Right lobe of liver (tissue), 4 donors: ENCODE results near the gene P2RY12.

ENCODE experiments used
- CTCF ChIP-seq, 4 donors: fragments of 200-600 bp in 3 of 4; fragments of 450-650 bp in 1 of 4; IDR thresholded peaks; one replicate each; pipeline versions ENCODE4 v1.5.1 to v1.8.0; 2016 to 2022; ENCODE audit warnings: antibody characterized with exemption in 4 of 4, mild to moderate bottlenecking in 2 of 4
- POLR2A ChIP-seq: fragments of 450-650 bp; IDR thresholded peaks from one replicate; pipeline ENCODE4 v1.6.1; 2017; ENCODE audit warnings: antibody characterized with exemption, mild to moderate bottlenecking
- donor health status: DM: no; HTN: no; CAD: no.
- donor health status: DM: no; HTN: no; CAD: no.
- donor health status: DM: no; HTN: yes; CAD: no.

- TF ChIP-seq POLR2A (no peak), CTCF (IDR thresholded peaks at IDR 0.05) (no peak)
These were observed 10.1 kb upstream of the P2RY12 start for GRCh38 chr3:151394611-151395010.
